ACC112 (cell line): ENCODE data around the gene TOLLIP.

Source experiments
- H2AFZ ChIP-seq: fragments of 200-600 bp; sonication (generic); one replicate; pipeline ENCODE4 v1.6.0; 2017; ENCODE audit warnings: antibody characterized with exemption, low read length; ENCODE audit not compliant: unreplicated experiment
- H3K27ac ChIP-seq: fragments of 200-600 bp; sonication (generic); 2 replicates; pipeline ENCODE4 v1.5.1; 2014; ENCODE audit warnings: low read depth, mild to moderate bottlenecking, antibody characterized with exemption, low read length, moderate library complexity
- H3K27me3 ChIP-seq: fragments of 200-600 bp; sonication (generic); 2 replicates; pipeline ENCODE4 v1.6.1; 2014; ENCODE audit warnings: mild to moderate bottlenecking, antibody characterized with exemption, low read length, moderate library complexity, mixed read lengths; ENCODE audit not compliant: insufficient read depth
- H3K36me3 ChIP-seq: fragments of 200-600 bp; sonication (generic); 2 replicates; pipeline ENCODE4 v1.6.1; 2016; ENCODE audit warnings: mild to moderate bottlenecking, antibody characterized with exemption, low read length, moderate library complexity, mixed read lengths; ENCODE audit not compliant: insufficient read depth
- H3K4me1 ChIP-seq: fragments of 200-600 bp; sonication (generic); one replicate; pipeline ENCODE4 v1.6.1; 2016; ENCODE audit warnings: low read length, mixed read lengths; ENCODE audit not compliant: insufficient read depth, unreplicated experiment, control insufficient read depth
- H3K4me3 ChIP-seq: fragments of 200-600 bp; sonication (generic); 2 replicates; pipeline ENCODE4 v1.5.1; 2014; ENCODE audit warnings: mild to moderate bottlenecking, low read depth, low read length
- H3K79me2 ChIP-seq: fragments of 200-600 bp; sonication (generic); one replicate; pipeline ENCODE4 v1.6.0; 2016; ENCODE audit warnings: low read length; ENCODE audit not compliant: control insufficient read depth, unreplicated experiment, insufficient read depth

Gene TOLLIP

DNA sequence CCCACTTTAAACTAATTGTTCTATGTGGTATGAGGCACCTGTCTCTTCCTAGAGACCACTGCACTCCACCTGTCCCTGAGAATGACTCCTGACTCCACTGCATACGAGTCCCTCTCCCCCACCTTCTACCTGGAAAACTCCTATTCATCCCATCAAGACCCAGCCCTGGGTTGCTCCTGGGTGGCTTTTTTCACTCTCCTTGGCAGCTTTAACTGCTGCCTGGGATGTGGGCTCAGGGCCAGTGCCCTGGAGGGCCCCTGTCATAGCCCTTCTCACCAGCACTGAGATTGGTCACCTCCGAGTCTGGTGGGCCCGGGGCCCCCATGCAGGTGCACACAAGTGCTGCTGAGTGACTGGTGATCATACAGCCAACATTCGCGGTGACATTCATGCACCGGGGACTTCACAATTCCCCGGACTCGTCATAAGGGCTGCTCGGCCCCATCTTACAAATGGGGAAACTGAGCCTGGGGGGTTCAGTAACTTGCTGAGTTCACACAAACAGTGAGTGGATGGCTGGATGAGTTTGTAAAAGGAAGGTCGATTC, 25.9 kb upstream of the TOLLIP start:
- H3K4me1 ChIP-seq, result peaks cover 8% of the 10 kb centered on the region
- no peak overlapping the region for H3K27ac ChIP-seq
- H3K36me3 ChIP-seq, result no peaks in the 10 kb centered on the region
- no peaks in the 10 kb centered on the region for H3K79me2 ChIP-seq
- peaks cover 15% of the 10 kb centered on the region; the same call in 1 of the 2 replicates for H3K27me3 ChIP-seq
- no peak overlapping the region for H2AFZ ChIP-seq
- peak overlapping the region; percentile 73 for H3K4me3 ChIP-seq

- Histone ChIP-seq H3K27ac (no peak overlapping the region), H3K36me3 (no peaks in the 10 kb centered on the region), H3K27me3 (peaks cover 22% of the 10 kb centered on the region; the same call in 1 of the 2 replicates), H3K4me1 (peaks cover 8% of the 10 kb centered on the region), H2AFZ (no peak overlapping the region), H3K79me2 (no peaks in the 10 kb centered on the region), H3K4me3 (no peak overlapping the region)
Measured at GRCh38 chr11:1333860-1334259, 24.4 kb upstream of the TOLLIP start.

- Histone ChIP-seq H3K36me3 (no peaks in the 10 kb centered on the region), H3K4me1 (peaks cover 8% of the 10 kb centered on the region), H3K79me2 (no peaks in the 10 kb centered on the region), H2AFZ (no peak overlapping the region), H3K27me3 (peaks cover 26% of the 10 kb centered on the region; the same call in 1 of the 2 replicates), H3K4me3 (no peak overlapping the region), H3K27ac (no peak overlapping the region)
Measured at GRCh38 chr11:1333091-1333772, 23.8 kb upstream of the TOLLIP start.

DNA sequence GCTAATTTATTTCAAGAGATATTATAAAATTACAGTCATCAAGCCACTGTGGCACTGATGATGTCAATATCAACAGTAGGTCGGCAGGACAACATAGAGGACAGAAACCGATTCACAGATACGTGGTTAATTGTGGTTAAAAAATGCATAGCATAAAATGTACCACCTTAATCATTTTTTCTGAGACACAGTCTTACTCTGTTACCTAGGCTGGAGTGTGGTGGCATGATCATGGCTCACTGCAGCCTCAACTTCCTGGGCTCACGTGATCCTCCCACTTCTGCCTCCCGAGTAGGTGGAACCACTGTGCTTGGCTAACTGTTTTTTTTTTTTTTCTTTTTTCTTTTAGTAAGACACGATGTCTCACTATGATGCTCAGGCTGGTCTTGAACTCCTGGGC, 21.0 kb upstream of the TOLLIP start:
- Histone ChIP-seq H3K4me1 (peaks cover 5% of the 10 kb centered on the region), H3K4me3 (no peak overlapping the region), H3K79me2 (no peaks in the 10 kb centered on the region), H3K27ac (no peak overlapping the region), H3K36me3 (no peaks in the 10 kb centered on the region), H3K27me3 (peaks cover 42% of the 10 kb centered on the region; the same call in 1 of the 2 replicates), H2AFZ (no peak overlapping the region)

GRCh38 chr11:1327064-1327460, 17.6 kb upstream of the TOLLIP start:
- Histone ChIP-seq H3K4me1 (no peaks in the 10 kb centered on the region), H3K79me2 (no peaks in the 10 kb centered on the region), H3K36me3 (no peaks in the 10 kb centered on the region), H3K27ac (no peak overlapping the region), H3K4me3 (no peak overlapping the region), H3K27me3 (peaks cover 56% of the 10 kb centered on the region), H2AFZ (no peak overlapping the region)

- no peak overlapping the region for H3K4me3 ChIP-seq
- H3K4me1 ChIP-seq, result no peaks in the 10 kb centered on the region
- H3K27ac ChIP-seq, result no peak overlapping the region
- no peaks in the 10 kb centered on the region for H3K36me3 ChIP-seq
- H2AFZ ChIP-seq, result no peak overlapping the region
- peaks cover 59% of the 10 kb centered on the region for H3K27me3 ChIP-seq
- no peaks in the 10 kb centered on the region for H3K79me2 ChIP-seq
Measured at GRCh38 chr11:1326435-1327063, 17.1 kb upstream of the TOLLIP start.

GRCh38 chr11:1323774-1324173, 14.3 kb upstream of the TOLLIP start:
- Histone ChIP-seq H3K4me3 (no peak overlapping the region), H3K27ac (no peak overlapping the region), H3K27me3 (peaks cover 53% of the 10 kb centered on the region), H3K36me3 (no peaks in the 10 kb centered on the region), H2AFZ (no peak overlapping the region), H3K79me2 (no peaks in the 10 kb centered on the region), H3K4me1 (no peaks in the 10 kb centered on the region)

GRCh38 chr11:1317993-1318392, 8.6 kb upstream of the TOLLIP start:
- Histone ChIP-seq H3K4me1 (no peaks in the 10 kb centered on the region), H3K27me3 (peaks cover 16% of the 10 kb centered on the region; the same call in 1 of the 2 replicates), H3K4me3 (no peak overlapping the region), H3K36me3 (no peaks in the 10 kb centered on the region), H2AFZ (no peak overlapping the region), H3K27ac (no peak overlapping the region), H3K79me2 (no peaks in the 10 kb centered on the region)

DNA sequence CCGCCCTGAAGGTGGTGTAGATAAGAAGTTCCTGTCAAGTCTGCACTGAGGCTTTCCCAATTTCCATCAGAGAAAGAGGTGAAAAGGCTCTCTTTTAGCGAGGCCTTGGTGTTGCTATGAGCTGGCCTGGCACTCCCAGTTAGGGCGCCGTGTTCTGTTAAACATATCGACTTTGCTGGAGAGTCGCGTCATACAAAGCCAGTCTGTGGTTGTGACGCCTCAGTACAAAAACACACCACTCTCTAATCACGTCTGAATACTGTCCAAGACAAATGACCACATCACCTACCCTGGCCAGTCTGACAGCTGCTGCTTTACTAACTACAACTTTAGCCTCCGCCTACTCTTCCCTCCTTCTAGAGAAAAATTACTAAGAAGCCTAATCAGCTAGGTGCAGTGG, 8.0 kb upstream of the TOLLIP start:
- no peaks in the 10 kb centered on the region for H3K4me1 ChIP-seq
- no peak overlapping the region for H3K27ac ChIP-seq
- no peak overlapping the region for H2AFZ ChIP-seq

GRCh38 chr11:1310772-1311468, 1.5 kb upstream of the TOLLIP start:
- Histone ChIP-seq H3K27me3 (0 out of 2 replicates have a peak, but pooled peaks cover 4% of the 10 kb centered on the region), H3K79me2 (peaks cover 32% of the 10 kb centered on the region), H3K4me1 (peaks cover 19% of the 10 kb centered on the region), H3K36me3 (no peaks in the 10 kb centered on the region; the same call in 1 of the 2 replicates), H3K27ac (no peak overlapping the region), H2AFZ (peak overlapping the region; percentile 99), H3K4me3 (peak overlapping the region; percentile 80)

More for the DNA sequence above, 8.0 kb upstream of the TOLLIP start:
- Histone ChIP-seq H3K36me3 (no peaks in the 10 kb centered on the region), H3K4me3 (no peak overlapping the region), H3K79me2 (no peaks in the 10 kb centered on the region), H3K27me3 (peaks cover 13% of the 10 kb centered on the region; the same call in 1 of the 2 replicates)
